ENCODE results near the gene ARID1B. TPM values are rescaled to one million over a fixed set of nuclear protein-coding genes. Genes with fewer than 3 reads are reported as not detected.

ARID1B gene
- total RNA-seq (2021; fragmentation: NEBNext Ultra II Directional; extraction: Animal tissue kit (Norgen Biotek cat#: 25700)) = 10 to 100 TPM; 32.5 to 44.3 (median 36.5) TPM
- long read RNA-seq, full-length matches to known transcripts = 4 of 16 reads
- long read RNA-seq, partial matches to known transcripts = 3 of 16 reads
- long read RNA-seq, other reads (novel, unspliced or antisense) = 9 of 16 reads

DNA sequence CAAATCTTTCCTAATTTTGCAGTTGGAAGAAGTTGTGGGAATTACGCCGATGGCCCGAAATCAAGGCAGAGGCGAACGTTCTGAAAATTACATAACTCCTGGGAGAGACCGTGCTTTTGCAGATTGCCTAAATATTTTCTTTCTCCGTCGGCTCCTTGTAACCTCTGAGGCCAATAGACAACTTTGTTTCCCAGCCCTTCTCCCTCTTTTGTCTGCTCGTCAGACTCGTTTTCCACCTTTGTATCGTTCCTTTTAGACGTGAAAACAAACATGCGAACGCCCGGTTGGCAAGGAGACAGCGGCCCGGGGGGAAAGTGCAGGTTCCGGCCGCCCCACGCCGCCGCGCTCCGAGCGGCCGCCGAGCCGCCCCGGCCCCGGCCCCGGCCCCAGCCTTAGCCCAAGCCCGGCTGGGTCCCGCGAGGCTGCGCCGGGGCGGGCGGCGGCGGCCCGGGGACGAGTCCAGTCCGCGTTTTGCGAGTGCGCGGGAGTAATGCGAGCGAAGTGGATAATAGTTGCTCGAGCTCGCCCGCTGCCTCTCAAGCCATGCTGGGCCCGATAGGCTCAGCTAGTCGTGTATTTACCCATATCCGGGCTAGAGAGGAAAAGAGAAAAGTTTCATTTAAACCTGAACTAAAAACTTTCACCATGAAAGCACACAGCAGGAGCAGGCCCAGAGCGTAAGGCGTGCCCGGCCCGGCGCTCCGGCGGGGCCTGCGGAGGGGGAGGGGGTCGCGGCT is at the start of gene ARID1B:
ARID1B (plus strand) TSS at position 539 of the 737 bp plus-strand sequence. CDS start 303 bp downstream, outside the sequence.
- Mint-ChIP-seq H3K36me3 (ENCODE audit: low read depth) (no peaks in the 10 kb centered on the region), H3K4me3 (peak within 1 kb of the TSS; percentile 92), H3K9me3 (no peaks in the 10 kb centered on the region), H3K4me1 (ENCODE audit: low read depth) (peaks cover 48% of the 10 kb centered on the region), H3K27me3 (ENCODE audit: insufficient read depth) (peaks cover 2% of the 10 kb centered on the region; the same call in 1 of the 2 replicates), H3K27ac (peak within 1 kb of the TSS; percentile 97)
- TF ChIP-seq, protein P1, sequence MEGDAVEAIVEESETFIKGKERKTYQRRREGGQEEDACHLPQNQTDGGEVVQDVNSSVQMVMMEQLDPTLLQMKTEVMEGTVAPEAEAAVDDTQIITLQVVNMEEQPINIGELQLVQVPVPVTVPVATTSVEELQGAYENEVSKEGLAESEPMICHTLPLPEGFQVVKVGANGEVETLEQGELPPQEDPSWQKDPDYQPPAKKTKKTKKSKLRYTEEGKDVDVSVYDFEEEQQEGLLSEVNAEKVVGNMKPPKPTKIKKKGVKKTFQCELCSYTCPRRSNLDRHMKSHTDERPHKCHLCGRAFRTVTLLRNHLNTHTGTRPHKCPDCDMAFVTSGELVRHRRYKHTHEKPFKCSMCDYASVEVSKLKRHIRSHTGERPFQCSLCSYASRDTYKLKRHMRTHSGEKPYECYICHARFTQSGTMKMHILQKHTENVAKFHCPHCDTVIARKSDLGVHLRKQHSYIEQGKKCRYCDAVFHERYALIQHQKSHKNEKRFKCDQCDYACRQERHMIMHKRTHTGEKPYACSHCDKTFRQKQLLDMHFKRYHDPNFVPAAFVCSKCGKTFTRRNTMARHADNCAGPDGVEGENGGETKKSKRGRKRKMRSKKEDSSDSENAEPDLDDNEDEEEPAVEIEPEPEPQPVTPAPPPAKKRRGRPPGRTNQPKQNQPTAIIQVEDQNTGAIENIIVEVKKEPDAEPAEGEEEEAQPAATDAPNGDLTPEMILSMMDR (IDR thresholded peaks at IDR 0.05) = no peak
- DNase-seq = peak; percentile 76

DNA sequence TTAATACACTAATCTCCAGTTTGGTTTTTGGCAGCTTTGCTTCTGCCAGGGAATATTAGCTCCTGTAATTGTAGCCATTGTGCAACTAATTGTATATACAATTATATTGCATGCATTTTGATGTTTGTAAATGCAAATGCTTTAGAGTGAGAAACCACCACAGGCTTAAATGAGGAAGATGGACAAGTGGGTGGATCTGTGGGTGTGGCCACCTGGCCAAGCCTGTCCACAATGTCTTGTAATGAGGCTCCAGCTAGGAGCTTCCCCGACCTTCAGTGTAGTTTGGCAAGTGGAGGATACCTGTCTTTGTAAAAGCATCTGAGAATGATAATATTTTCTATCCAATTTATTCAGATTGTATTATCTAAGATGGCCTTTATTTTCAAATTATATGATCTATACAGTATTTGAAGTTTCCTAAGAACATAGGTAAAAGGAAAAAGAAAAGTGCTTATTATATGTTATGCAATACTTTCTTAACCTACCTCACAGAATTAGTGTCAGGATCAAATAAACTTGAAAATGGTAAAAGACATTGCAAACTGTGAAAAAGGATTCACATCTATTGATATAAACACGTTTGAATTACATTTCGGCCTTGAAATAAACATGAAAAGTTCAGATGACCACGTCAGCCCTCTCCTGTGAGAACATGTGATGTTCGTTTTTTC is 49.3 kb upstream of the ARID1B start:
- Mint-ChIP-seq H3K36me3 (ENCODE audit: low read depth) (no peaks in the 10 kb centered on the region), H3K27me3 (ENCODE audit: insufficient read depth) (peaks cover 8% of the 10 kb centered on the region), H3K4me1 (ENCODE audit: low read depth) (peaks cover 30% of the 10 kb centered on the region), H3K9me3 (no peaks in the 10 kb centered on the region), H3K4me3 (no peak overlapping the region), H3K27ac (no peak overlapping the region)
- DNase-seq = no peak
- TF ChIP-seq, protein P1 (IDR thresholded peaks at IDR 0.05) = no peak

DNA sequence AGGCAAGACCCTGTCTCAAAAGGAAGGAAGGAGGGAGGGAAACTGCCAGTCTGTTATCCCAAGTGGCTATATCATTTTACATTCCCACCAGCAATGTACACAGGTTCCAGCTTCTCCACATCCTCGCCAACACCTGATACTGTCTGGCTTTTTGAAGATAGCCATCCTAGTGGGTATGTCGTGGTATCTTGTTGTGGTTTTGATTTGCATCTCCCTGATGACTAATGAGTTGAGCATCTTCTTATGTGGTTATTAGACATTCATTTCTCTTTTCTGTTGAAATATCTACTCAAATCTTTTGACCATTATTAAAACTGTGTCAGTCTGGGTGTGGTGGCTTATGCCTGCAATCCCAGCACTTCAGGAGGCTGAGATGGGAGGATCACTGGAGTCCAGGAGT is 47.9 kb upstream of the ARID1B start:
- TF ChIP-seq, protein P1 (IDR thresholded peaks at IDR 0.05) = no peak
- Mint-ChIP-seq H3K27ac (no peak overlapping the region), H3K27me3 (ENCODE audit: insufficient read depth) (peaks cover 8% of the 10 kb centered on the region), H3K36me3 (ENCODE audit: low read depth) (no peaks in the 10 kb centered on the region), H3K4me1 (ENCODE audit: low read depth) (peaks cover 30% of the 10 kb centered on the region), H3K4me3 (no peak overlapping the region), H3K9me3 (no peaks in the 10 kb centered on the region)
- DNase-seq = peak; percentile 65

DNA sequence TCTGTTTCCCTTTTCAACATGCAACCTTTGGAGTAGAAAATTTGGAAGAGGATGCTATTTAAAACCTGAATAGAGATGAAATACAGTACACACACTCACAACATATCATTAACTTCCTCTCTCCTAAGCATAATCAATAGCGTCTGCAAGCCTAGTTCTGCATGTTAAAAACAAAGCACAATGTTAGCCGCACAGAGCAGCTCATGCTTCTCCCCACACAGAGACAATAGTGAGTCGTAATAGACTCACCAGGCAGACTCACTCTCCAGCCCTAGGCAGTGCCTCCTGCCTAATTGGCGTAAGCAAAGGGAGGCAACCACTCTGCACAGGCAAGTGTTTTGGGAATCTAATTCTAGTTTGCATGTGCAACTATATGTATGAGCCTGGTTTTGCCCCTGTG is 45.8 kb upstream of the ARID1B start:
- Mint-ChIP-seq H3K27me3 (ENCODE audit: insufficient read depth) (peaks cover 4% of the 10 kb centered on the region; the same call in 1 of the 2 replicates), H3K27ac (no peak overlapping the region), H3K9me3 (no peaks in the 10 kb centered on the region), H3K4me3 (no peak overlapping the region; the same call in 1 of the 2 replicates), H3K4me1 (ENCODE audit: low read depth) (peaks cover 30% of the 10 kb centered on the region), H3K36me3 (ENCODE audit: low read depth) (no peaks in the 10 kb centered on the region)
- DNase-seq = peak; percentile 34
- TF ChIP-seq, protein P1 (IDR thresholded peaks at IDR 0.05) = no peak

DNA sequence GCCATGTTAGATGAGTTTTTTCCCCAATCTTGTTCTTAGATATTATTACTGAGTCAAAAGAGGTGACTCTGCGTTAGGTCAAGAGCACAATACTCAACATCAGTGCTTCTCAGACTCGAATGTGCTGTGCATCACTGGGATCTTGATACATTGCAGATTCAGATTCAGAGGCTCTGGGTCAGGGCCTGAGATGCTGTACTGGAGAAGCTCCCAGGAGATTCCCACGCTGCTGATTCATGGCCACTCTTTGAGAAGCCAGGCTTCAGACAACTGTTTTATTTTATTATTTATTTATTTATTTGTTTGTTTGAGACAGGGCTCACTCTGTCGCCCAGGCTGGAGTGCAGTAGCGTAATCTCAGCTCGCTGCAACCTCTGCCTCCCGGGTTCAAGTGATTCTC is 41.4 kb upstream of the ARID1B start:
- Mint-ChIP-seq H3K36me3 (ENCODE audit: low read depth) (peaks cover 8% of the 10 kb centered on the region), H3K9me3 (peaks cover 11% of the 10 kb centered on the region; the same call in 1 of the 2 replicates), H3K27ac (no peak overlapping the region), H3K27me3 (ENCODE audit: insufficient read depth) (no peaks in the 10 kb centered on the region; the same call in 1 of the 2 replicates), H3K4me1 (ENCODE audit: low read depth) (peaks cover 16% of the 10 kb centered on the region), H3K4me3 (no peak overlapping the region)
- TF ChIP-seq, protein P1 (IDR thresholded peaks at IDR 0.05) = no peak
- no peak for DNase-seq
